ENCODE measurements around the gene TAF12. TPM values are rescaled to one million over a fixed set of nuclear protein-coding genes. Genes with fewer than 3 reads are reported as not detected.

The TAF12 gene
- total and polyA plus RNA-seq, 2 of the 4 experiments (the other 2 are of a cell fraction): 28.8 to 31.7 TPM

DNA sequence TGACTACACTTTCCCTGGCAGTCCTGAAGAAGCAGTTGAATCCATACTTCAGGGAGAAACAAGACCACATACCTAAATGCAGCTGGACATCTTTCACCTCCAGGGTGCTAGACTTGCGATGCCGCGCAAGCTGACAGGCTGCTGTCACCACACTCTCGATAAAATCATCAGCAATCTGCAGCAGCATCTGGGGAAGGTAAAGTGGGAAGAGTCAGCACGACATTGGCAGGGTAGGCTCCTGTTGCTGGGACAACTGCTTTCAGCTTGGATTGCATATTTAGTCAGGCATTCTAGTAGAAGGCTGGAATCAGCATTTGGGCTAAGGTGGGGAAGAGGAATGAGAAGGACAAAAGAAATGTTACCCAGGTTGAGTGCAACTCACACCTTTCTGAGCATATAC lies 29.7 kb downstream of the TAF12 start:
- TF ChIP-seq SMC3 (IDR thresholded peaks at IDR 0.05; ENCODE audit: low read depth, low read length) (no peak), MAZ (IDR thresholded peaks at IDR 0.05; ENCODE audit: borderline replicate concordance, low read depth, low read length) (no peak), RFX5 (IDR thresholded peaks at IDR 0.05; ENCODE audit: low read depth, low read length) (no peak), NFE2L2 (IDR thresholded peaks at IDR 0.05; ENCODE audit: low read depth, low read length) (no peak), CEBPB (IDR thresholded peaks at IDR 0.05; ENCODE audit: low read depth, low read length) (no peak), RAD21 (IDR thresholded peaks at IDR 0.05; ENCODE audit: low read length) (no peak), CHD1 (IDR thresholded peaks at IDR 0.05; ENCODE audit: low read depth, low read length) (no peak), POLR2A (IDR thresholded peaks at IDR 0.05; ENCODE audit: low read depth, low read length) (no peak), MXI1 (IDR thresholded peaks at IDR 0.05; ENCODE audit: borderline replicate concordance, low read depth, low read length) (no peak), BHLHE40 (IDR thresholded peaks at IDR 0.05; ENCODE audit: low read depth, low read length) (no peak), FOS (IDR thresholded peaks at IDR 0.05; ENCODE audit: low read depth, low read length) (no peak)
- TF ChIP-seq, protein P1, sequence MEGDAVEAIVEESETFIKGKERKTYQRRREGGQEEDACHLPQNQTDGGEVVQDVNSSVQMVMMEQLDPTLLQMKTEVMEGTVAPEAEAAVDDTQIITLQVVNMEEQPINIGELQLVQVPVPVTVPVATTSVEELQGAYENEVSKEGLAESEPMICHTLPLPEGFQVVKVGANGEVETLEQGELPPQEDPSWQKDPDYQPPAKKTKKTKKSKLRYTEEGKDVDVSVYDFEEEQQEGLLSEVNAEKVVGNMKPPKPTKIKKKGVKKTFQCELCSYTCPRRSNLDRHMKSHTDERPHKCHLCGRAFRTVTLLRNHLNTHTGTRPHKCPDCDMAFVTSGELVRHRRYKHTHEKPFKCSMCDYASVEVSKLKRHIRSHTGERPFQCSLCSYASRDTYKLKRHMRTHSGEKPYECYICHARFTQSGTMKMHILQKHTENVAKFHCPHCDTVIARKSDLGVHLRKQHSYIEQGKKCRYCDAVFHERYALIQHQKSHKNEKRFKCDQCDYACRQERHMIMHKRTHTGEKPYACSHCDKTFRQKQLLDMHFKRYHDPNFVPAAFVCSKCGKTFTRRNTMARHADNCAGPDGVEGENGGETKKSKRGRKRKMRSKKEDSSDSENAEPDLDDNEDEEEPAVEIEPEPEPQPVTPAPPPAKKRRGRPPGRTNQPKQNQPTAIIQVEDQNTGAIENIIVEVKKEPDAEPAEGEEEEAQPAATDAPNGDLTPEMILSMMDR (conservative IDR thresholded peaks at IDR 0.05; ENCODE audit: low read depth, low read length): no peak
- TF ChIP-seq, protein P2, sequence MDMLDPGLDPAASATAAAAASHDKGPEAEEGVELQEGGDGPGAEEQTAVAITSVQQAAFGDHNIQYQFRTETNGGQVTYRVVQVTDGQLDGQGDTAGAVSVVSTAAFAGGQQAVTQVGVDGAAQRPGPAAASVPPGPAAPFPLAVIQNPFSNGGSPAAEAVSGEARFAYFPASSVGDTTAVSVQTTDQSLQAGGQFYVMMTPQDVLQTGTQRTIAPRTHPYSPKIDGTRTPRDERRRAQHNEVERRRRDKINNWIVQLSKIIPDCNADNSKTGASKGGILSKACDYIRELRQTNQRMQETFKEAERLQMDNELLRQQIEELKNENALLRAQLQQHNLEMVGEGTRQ (IDR thresholded peaks at IDR 0.05; ENCODE audit: low read depth, low read length): no peak
- Histone ChIP-seq H3K14ac (replicated peaks; ENCODE audit: low read depth, low read length) (no peak overlapping the region), H3K9me3 (ENCODE audit: control insufficient read depth, insufficient read depth, low read length) (no peaks in the 10 kb centered on the region), H3K4ac (ENCODE audit: low read depth, low read length) (no peak overlapping the region), H2AFZ (replicated peaks; ENCODE audit: low read length, poor library complexity) (no peak overlapping the region), H3K36me3 (ENCODE audit: control insufficient read depth, insufficient read depth, low read length) (peaks cover 36% of the 10 kb centered on the region), H3K18ac (ENCODE audit: low read depth, low read length) (no peak overlapping the region), H2BK120ac (ENCODE audit: low read depth, low read length) (no peak overlapping the region), H3K4me3 (ENCODE audit: insufficient read depth, low read depth, low read length) (no peak overlapping the region), H3K4me1 (ENCODE audit: control insufficient read depth, insufficient read depth, low read length) (no peaks in the 10 kb centered on the region), H2BK5ac (ENCODE audit: low read depth, low read length, poor library complexity, severe bottlenecking) (no peak overlapping the region), H2BK20ac (ENCODE audit: low read depth, low read length) (no peak overlapping the region), H3K56ac (ENCODE audit: extremely low read depth, insufficient read depth, low read length) (no peak overlapping the region; the same call in 1 of the 2 replicates), H3K4me2 (ENCODE audit: low read depth, low read length) (no peak overlapping the region), H2AK9ac (replicated peaks; ENCODE audit: low read depth, low read length, poor library complexity) (no peak overlapping the region), H3K23ac (ENCODE audit: low read depth, low read length) (no peak overlapping the region), H4K91ac (ENCODE audit: insufficient read depth, low read depth, low read length) (no peak overlapping the region), H2BK15ac (ENCODE audit: low read depth, low read length) (no peak overlapping the region), H3K9ac (ENCODE audit: low read depth, low read length) (no peak overlapping the region), H3K27ac (ENCODE audit: insufficient read depth, low read length) (no peak overlapping the region), H4K20me1 (ENCODE audit: insufficient read depth, low read length) (no peaks in the 10 kb centered on the region), H3K27me3 (ENCODE audit: control insufficient read depth, insufficient read depth, low read length) (no peaks in the 10 kb centered on the region), H2AK5ac (ENCODE audit: low read depth, low read length) (no peak overlapping the region), H3K9me1 (ENCODE audit: insufficient read depth, low read length) (no peaks in the 10 kb centered on the region), H3K79me1 (ENCODE audit: low read depth in 1 of 2, low read length in 2 of 2) (no peaks in the 10 kb centered on the region), H4K8ac (ENCODE audit: low read depth in 2 of 2, low read length in 2 of 2) (no peak overlapping the region), H4K5ac (ENCODE audit: low read depth, low read length) (no peak overlapping the region)
- ATAC-seq (ENCODE audit: low read depth): no peak
- no peak for DNase-seq
- dilution Hi-C loops (cut with HindIII; ENCODE audit: low sequenced_read_pairs, unreplicated experiment): no loop called here
- ChIA-PET POLR2A (ENCODE audit: unreplicated experiment) (no interaction called here), CTCF (no interaction called here)
- in situ Hi-C loops (cut with MboI; ENCODE audit: low sequenced_read_pairs): no loop called here
- WGBS, 2 experiments (ENCODE audit: extremely low coverage in 2 of 2, insufficient read length in 1 of 2): 93% methylated on average over 4 of the region's 5 CpGs; no CpG with 5 or more reads in 1 of the 2 experiments
- intact Hi-C loops (cut with micrococcal nuclease): no loop called here
- BruUV-seq (replicated peaks): no TSS peak

Data from IMR-90 (cell line).